Ascending aorta (tissue), 2 donors: ENCODE data around the gene CNPY3. TPM values are rescaled to one million over a fixed set of nuclear protein-coding genes. Genes with fewer than 3 reads are reported as not detected.

ENCODE experiments used
- DNase-seq, 2 donors: peaks; one replicate each; pipeline ENCODE4 v3.0.0-alpha.2; 2019; ENCODE audit warnings: low spot score in 2 of 2
- H3K27ac ChIP-seq, 2 donors: fragments of 200-600 bp; sonication (generic); one replicate each; pipeline ENCODE4 v1.5.1; 2016 to 2017; ENCODE audit warnings: mild to moderate bottlenecking in 1 of 2
- H3K27me3 ChIP-seq: fragments of 200-600 bp; sonication (generic); one replicate; pipeline ENCODE4 v1.5.1; 2017
- H3K36me3 ChIP-seq, 2 donors: fragments of 200-600 bp; sonication (generic); one replicate each; pipeline ENCODE4 v1.5.1; 2016
- H3K4me1 ChIP-seq, 2 donors: fragments of 200-600 bp; sonication (generic); one replicate each; pipeline ENCODE4 v1.5.1; 2016 to 2017; ENCODE audit warnings: mild to moderate bottlenecking in 1 of 2
- H3K4me3 ChIP-seq, 2 donors: fragments of 200-600 bp; sonication (generic); one replicate each; pipeline ENCODE4 v1.5.1; 2016 to 2017; ENCODE audit warnings: mild to moderate bottlenecking in 1 of 2
- H3K9me3 ChIP-seq, 2 donors: fragments of 200-600 bp; sonication (generic); one replicate each; pipeline ENCODE4 v1.5.1; 2016
- CTCF ChIP-seq, 3 experiments: fragments of 200-600 bp in 2 of 3; fragments of 450-650 bp in 1 of 3; sonication (generic) in 2 of 3; IDR thresholded peaks; one replicate each; pipeline ENCODE4 v1.5.1; 2016 to 2019; ENCODE audit warnings: antibody characterized with exemption in 3 of 3, mild to moderate bottlenecking in 1 of 3, moderate library complexity in 1 of 3
- intact Hi-C: fragments of 100-400 bp; cut with DNase I; formaldehyde crosslinking; loops from one replicate; pipeline ENCODE4 v1.15.1; 2023
- total RNA-seq: library from RNA; depleted of rRNA; stranded (reverse); fragments of >200 nt; gene quantifications from one replicate; pipeline ENCODE4 v1.1.0, GENCODE V29; 2016

CNPY3 gene
- total RNA-seq, 1 donor from 2014 or later = 49.6 TPM

- peaks cover 0 to 27% of the 10 kb centered on the region in 2 donors for H3K4me1 ChIP-seq
- H3K36me3 ChIP-seq = no peaks in the 10 kb centered on the region
- H3K27ac ChIP-seq = peak overlapping the region; percentile 85 to 90
- peak in 1 of 3 experiments; percentile 27 for TF ChIP-seq CTCF (IDR thresholded peaks at IDR 0.05)
- H3K4me3 ChIP-seq = peak overlapping the region; percentile 84 to 92
- no peaks in the 10 kb centered on the region for H3K27me3 ChIP-seq
- intact Hi-C loops = loop anchor here (1.0 to 2.0 kb wide), 3 partner anchors 35 to 74 kb away; partner anchors contain the start of genes CNPY3, CUL7 and KLHDC3
- H3K9me3 ChIP-seq = no peaks in the 10 kb centered on the region
- DNase-seq = no peak
Measured at GRCh38 chr6:42979523-42980177, 50.4 kb downstream of the CNPY3 start.

GRCh38 chr6:42981836-42982235, 52.6 kb downstream of the CNPY3 start:
- DNase-seq = no peak
- Histone ChIP-seq H3K27me3 (no peaks in the 10 kb centered on the region), H3K4me1 (peaks cover 14 to 46% of the 10 kb centered on the region in 2 donors), H3K27ac (no peak overlapping the region), H3K9me3 (no peaks in the 10 kb centered on the region), H3K36me3 (no peaks in the 10 kb centered on the region), H3K4me3 (no peak overlapping the region)
- TF ChIP-seq CTCF (IDR thresholded peaks at IDR 0.05) = no peak
- intact Hi-C loops = no loop called here

DNA sequence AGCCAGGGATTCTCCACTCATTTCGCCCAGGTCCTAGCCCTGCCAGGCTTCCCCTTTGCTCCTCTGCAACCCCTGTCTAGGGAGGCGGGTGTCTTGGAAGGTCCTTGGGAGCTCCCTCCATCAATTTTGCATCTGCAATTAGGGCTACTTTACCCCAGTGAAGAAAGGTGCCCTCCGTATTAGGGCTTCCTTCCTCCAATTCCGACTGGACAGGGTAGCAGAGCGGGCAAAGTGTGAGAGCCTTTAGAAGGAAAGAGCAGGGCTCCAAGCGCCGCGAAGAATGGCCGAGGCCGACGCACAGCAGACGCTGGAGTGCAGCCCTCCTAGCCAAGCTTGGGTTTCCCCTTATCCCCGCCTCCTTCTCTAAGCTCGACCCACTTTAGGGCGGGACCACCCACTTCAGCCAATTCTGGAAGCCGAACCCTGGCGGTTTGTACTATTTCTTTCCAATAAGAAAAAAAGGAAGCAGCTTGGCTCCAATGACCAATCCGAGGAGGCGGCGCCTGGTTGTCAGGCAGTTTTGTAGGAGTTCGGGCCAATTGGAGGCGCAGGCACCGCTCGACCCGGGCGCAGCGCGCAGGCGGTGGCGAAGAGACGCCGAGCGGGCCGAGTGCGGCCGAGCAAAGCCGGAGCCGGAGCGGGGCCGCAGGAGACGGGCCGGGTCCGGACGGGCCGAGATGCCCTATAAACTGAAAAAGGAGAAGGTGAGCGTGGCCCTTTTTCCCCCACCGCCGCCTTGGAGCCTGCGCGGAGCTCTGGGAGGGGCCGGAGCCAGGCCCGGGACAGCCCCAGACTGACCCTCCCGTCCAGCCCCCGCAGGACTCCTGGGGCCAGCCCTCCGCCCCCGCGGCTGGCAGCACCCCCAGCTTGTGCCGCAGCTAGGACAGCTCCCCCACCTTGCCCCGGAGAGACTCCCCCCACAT, 55.0 kb downstream of the CNPY3 start, which contains the start of gene PPP2R5D:
PPP2R5D (plus strand) TSS at position 570 of the 923 bp plus-strand sequence; CDS start at position 678, 108 bp downstream.
- H3K4me1 ChIP-seq = peaks cover 18 to 47% of the 10 kb centered on the region in 2 donors
- H3K27me3 ChIP-seq = no peaks in the 10 kb centered on the region
- peak; percentile 95 to 99 for DNase-seq
- H3K4me3 ChIP-seq = peak within 1 kb of the TSS; percentile 69 to 99
- peak within 1 kb of the TSS; percentile 76 to 92 for H3K27ac ChIP-seq
- H3K9me3 ChIP-seq = no peaks in the 10 kb centered on the region
- intact Hi-C loops = loop anchor here (1.0 to 2.0 kb wide), 3 partner anchors 29 to 75 kb away; partner anchors contain the start of genes CUL7, KLC4, MEA1 and MRPL2
- no peaks in the 10 kb centered on the region for H3K36me3 ChIP-seq
- no peak for TF ChIP-seq CTCF (IDR thresholded peaks at IDR 0.05)

DNA sequence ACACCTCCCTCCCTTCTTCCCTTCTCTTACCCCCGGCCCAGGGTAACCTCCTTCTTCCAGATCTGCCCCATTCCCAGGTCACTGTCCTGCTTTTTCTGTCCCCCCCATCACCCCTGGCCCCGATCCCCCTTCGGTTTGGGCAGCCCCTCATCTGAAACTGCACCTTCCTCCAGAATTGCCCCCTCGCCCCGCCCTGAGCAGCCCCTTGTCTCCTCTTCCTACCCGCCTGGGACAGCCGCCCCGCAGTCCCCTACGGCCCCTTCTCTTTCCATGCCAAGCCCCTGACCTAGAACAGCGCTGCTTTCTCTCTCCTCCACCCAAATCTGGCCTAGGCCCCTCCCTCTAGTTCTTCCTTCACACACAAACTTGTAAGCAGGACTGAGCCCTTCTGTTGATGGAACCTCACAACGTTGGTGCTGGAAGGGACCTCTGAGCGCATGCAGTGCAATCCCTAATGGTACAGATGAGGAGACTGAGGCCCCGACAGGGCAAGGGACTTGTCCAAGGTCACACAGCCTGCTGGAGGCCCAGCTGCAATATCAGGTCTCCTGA, 55.7 kb downstream of the CNPY3 start:
- H3K27ac ChIP-seq = peak overlapping the region; percentile 76 to 92

More for the DNA sequence above, 55.7 kb downstream of the CNPY3 start:
- peak overlapping the region; percentile 69 to 99 for H3K4me3 ChIP-seq
- DNase-seq = no peak
- TF ChIP-seq CTCF (IDR thresholded peaks at IDR 0.05) = no peak
- intact Hi-C loops = loop anchor here (1.0 to 2.0 kb wide), 3 partner anchors 28 to 74 kb away; partner anchors contain the start of genes CUL7, KLC4, MEA1 and MRPL2
- peaks cover 6 to 7% of the 10 kb centered on the region in 2 donors for H3K36me3 ChIP-seq
- peaks cover 18 to 42% of the 10 kb centered on the region in 2 donors for H3K4me1 ChIP-seq
- H3K9me3 ChIP-seq = no peaks in the 10 kb centered on the region
- H3K27me3 ChIP-seq = no peaks in the 10 kb centered on the region
